Germinal center (tissue), 1 donor: Measurements from ENCODE around the gene HIC1.

Experiments used
- DNase-seq: peaks from one replicate; pipeline ENCODE4 v3.0.0; 2012; ENCODE audit warnings: mixed read lengths, low spot score

The HIC1 gene

DNA sequence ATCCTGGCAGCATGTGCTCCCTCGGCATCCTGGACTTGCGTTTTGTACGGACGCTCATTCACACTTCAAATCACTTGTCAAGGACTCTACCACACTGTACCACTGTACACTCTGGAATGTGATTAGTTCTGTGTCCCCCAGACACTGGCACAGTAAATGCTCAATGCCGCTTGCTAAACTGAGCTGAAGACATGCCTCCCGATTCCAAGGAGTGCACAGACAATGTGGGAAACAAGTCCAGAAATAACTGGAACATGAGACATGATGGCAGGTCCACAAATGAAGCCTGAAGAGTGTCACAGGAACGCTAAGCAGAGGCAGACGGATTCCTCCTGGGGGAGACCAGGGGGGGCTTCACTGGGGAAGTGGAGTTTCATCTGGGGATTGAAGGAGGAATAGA lies 22.1 kb downstream of the HIC1 start:
- no peak for DNase-seq

DNA sequence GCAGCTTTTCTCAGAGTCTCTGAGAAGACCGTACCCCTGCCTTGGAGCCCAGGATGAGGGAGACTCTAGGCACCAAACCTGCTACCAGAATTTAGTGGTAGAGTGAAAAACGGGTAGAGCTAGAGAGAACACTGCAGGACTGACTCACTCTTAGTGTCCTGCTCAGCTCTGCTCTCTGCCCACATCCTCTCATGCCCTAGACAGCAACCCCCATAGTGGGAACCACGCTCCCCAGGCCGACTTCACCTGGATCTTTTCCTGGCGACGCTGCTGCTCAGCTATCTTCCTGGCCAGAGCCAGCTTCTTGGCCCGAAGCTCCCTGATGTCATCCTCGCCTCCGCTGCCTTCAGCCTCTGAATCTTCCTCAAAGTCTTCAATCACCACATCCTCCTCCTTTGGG lies 26.7 kb downstream of the HIC1 start:
- no peak for DNase-seq

DNA sequence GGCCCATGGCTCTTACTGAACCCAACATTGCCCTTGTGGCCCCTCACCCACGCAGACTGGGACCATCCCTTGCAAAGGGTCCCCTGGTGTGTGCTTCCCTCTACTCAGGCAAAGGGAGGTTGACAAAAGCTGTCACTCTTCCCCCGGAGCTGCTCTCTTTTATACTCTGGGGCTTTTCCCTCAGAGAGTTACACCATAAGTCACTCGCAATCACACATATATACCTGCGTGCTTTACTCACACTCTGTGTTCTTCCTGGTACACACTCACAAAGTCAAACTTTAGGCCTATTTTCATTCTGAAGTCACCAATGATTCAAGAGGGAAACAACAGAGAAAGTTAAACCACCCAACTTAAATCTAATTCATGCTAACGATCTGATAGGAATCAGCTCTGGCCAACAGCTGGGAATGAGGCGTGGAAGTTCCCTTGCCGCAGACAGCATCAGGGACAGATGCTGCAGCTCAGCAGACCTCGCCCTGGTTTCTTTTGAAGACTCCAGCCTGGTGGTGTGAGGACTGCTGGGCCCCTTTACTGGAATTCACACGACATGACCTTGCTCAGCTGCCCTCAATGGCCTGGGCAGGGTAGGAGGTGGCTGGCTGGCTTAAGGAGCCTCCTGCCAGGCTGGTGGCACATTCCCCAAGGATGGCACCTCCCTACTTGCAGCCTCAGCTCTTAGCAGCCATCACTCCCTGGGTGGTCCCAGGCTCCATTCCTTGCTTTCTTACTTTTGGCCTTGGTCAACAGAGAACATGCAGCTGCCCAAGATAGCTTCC lies 27.3 kb downstream of the HIC1 start:
- DNase-seq = no peak

GRCh38 chr17:2083613-2084035 lies 28.7 kb downstream of the HIC1 start:
- no peak for DNase-seq

DNA sequence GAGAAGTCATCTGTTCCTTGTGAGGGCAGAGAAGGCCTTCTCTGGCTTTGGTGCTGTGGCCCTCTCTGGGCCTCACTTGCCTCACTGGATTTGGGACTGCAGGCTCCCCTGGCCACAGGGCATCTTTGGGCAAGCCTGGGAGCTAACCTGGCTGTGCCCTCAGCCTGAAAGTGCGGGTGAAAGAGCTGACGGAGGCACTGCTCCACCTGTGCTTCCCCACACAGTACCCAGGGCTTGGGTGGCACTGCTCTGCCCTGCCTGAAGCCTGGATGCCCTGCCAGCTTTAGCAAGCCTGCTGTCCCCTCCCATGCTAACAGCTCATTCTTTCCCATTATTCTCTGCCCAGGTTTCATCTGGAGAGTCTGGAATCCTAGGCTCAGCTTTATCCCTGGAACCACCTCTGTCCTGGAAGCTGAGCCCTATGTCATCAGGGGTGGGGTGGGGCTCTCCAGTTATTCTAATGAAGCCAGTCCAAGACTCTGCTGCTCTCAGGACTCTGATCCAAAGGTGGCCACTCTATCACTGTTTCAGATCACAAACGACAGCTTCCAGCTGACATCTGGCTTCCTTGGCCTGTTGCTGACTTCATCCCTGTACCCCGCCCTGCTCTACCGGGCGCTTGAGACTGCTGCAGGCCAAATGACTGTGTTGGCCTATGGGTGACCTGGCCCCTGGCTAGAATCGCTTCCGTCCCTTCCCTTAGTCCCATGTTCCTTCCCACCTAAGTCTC lies 29.3 kb downstream of the HIC1 start:
- no peak for DNase-seq

DNA sequence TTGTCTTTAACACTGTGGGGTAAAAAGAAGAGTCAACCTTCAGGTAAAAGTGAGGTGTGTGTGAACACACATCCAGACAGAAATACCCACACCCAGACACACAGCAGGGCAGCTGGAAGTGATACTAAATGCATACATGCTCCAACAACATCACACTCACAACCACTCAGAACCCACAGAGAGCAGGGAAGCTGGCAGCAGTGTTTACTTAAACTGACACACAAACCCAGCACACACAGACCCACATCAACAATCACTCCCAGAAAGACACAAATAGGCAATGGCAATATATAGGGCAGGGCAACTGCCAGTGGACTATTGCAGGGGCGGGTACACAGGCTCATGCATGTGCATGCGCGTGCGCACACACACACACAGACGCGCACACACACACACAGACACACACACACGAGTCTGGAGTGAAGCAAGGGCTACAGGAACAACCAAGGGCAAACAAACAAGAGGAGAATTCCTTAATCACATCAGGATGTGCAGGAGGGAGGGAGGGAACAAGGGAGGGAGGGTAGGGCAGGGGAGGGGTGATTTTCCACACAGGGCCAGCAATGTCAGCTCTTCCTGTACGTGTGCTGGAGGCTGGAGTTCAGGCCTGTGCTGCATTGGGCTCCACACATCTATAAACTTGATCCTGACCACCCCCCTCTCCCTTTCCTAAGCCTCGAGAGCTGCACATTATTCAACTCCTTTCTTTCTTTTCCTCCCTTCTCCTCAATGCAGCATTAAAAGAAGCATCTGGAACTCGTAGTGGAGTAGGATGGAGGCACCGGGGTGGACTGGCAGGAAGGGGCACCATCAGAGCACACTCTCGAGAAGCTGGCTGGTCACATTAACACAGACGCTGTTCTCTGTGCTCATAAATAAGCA lies 30.1 kb downstream of the HIC1 start:
- DNase-seq = no peak

GRCh38 chr17:2085648-2085949 lies 30.7 kb downstream of the HIC1 start:
- DNase-seq = no peak

- DNase-seq = no peak
Observed at GRCh38 chr17:2086306-2086705, 31.4 kb downstream of the HIC1 start.

GRCh38 chr17:2087597-2088211 lies 32.8 kb downstream of the HIC1 start:
- DNase-seq = peak; percentile 50

- peak; percentile 27 for DNase-seq
Observed at GRCh38 chr17:2089021-2089422, 34.1 kb downstream of the HIC1 start.

- peak; percentile 50 for DNase-seq
Observed at GRCh38 chr17:2090210-2090641, 35.3 kb downstream of the HIC1 start.

DNA sequence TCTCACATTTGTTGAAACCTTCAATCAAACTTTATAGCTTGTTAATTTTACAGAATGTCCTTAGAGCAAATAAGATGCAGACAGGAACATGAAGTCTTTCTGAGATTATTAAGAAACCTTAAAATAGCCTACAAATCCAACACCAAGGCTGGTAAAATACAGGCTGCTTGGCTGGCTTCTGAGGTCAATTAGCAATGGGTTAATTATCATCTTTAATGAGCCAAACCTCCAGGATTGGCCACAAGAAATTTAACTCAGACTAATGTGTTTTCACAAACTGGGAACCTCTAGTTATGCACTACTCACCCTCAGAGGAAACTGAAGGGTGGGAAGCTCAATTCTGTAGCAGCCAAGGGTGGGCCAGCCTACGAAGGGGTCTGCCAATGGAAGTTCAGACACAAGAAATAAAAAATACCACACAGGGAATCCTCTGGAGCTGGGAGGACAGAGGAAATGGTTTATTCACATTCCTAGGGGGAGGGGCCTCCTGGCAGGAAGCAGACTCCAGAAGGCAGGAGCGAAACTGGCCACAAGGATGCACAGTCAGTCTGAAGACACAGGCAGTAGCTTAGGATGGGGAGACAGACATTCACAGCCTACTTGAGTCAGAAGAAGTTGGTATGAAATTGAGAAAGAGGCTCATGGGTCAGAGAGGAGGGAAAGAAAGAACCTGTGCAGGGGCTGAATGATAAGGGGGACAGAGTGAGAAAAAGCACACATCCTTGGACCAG lies 36.1 kb downstream of the HIC1 start:
- no peak for DNase-seq

DNA sequence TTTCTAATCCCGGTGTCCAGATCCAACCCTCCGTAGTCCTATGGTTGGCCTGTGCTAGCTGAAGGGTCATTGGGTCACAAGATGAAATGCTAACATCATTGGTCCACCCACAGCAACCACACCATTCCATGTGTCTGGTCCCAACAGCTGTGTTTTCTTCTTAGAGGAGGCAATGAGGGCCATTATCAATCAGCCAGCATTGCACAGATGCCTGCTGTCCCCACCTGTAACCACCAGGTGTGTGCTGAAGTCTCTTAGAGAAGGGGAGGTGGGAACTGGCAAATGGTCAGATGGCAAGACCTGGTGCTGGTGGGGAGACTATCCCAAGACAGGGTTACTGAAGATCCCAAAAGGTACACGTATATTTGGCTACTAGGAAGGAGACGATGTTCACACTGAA lies 37.4 kb downstream of the HIC1 start:
- no peak for DNase-seq

DNA sequence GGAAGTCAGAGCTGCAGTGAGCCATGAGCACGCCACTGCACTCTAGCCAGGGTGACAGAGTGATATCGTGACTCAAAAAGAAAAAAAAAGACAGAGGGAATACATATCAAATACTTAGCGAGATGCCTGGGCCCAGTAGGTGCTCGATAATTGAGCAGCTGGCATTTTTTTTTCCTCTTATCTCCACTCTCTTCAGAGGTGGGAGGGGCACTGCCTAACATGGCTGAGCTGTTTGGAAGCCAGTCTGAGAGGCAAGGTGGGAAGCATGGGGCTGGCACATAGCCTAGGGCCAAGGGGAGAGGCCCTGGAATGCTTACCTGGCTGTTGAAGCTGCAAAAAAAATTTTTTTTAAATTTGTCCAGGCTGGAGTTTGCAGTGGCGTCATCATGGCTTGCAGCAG lies 38.4 kb downstream of the HIC1 start:
- no peak for DNase-seq

GRCh38 chr17:2094891-2095535 lies 40.1 kb downstream of the HIC1 start:
- DNase-seq = no peak

DNA sequence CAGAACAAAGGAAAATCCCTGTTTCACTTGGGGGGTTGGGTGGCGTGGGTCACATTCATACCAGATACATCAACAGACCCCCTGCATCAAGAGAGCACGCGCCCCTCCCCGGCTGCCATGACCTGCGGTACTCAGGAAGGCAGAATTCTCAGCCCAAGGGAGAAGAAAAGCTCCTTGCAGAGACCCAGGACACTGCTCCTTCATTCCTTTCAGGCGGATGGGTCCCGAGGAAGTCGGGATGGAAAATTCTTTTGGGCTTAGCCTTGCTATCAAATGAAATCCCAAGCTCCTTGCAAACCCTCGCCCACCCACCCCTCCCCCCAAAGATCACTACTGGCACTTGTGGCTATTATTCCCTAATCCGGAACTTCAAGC lies 40.6 kb downstream of the HIC1 start:
- no peak for DNase-seq

DNA sequence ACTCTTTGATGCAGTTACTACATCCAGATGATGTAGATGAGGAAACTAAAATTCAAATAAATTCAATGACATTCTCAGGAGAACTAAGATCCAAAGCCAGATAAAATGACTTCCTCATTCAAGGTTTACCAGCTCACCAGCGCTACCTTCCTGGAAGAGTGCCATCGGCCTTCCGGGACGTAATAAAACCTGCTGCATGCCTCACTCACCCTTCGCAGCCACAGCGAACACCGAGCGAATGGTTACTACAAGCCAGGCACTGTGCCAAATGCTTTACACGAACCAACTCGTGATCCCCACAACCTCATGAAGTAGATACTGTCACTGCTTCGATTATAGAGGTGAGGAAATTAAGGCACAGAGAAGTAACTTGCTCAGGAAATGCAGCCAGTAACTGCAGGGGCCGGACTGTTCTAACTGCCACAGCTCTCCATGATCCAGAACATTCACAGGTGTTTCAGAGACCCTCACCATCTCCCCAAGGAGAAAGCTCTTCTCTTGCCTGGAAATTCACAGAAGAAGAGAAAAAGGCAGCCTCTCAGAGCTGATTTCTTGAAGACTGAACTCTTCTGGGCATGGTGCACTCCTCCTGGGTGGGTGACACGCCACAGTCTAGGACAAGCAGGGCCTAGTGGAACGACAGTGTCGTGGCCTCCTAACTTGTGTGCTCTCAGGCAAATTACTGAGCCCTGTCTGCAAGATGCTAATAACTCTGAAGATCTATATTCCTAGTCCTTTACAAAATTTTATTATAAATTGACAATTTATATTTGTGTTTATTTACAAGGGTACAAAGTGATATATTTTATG lies 46.8 kb downstream of the HIC1 start:
- no peak for DNase-seq

GRCh38 chr17:2102931-2103809 lies 48.3 kb downstream of the HIC1 start:
- no peak for DNase-seq

- no peak for DNase-seq
Observed at GRCh38 chr17:2105663-2106062, 50.8 kb downstream of the HIC1 start.
